CD4-positive, alpha-beta T cell treated with Interferon alpha-2 for 1 hour (primary cell): ENCODE measurements around the gene RARRES1.

Experiments used
- DNase-seq, 2 donors: peaks; one replicate each; pipeline ENCODE4 v3.0.0-alpha.2; 2020 to 2022

RARRES1 gene

GRCh38 chr3:158765518-158766205 is 33.4 kb upstream of the RARRES1 start:
- no peak for DNase-seq

- no peak for DNase-seq
Observed at GRCh38 chr3:158763421-158763820, 31.2 kb upstream of the RARRES1 start.

DNA sequence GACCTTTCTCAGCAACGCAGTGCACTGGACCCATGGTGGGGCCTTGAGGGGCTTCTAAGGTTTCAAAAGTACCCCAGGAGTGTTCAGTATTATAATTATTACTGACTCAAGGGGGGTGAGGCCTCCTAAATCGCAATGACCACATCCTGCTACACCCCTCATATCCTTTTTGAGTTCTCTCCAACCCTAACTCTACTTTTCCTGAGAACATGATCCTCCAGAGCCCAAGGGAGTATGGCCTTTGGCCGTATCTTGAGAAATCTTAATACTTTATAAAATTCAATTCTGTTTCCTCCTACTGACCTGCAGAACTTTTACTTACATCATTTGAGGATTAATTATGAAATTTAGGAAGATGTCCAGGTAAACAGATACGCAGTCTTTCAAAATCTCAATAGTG is 30.4 kb upstream of the RARRES1 start:
- no peak for DNase-seq

- DNase-seq, result no peak
Observed at GRCh38 chr3:158761350-158761749, 29.1 kb upstream of the RARRES1 start.

- no peak for DNase-seq
Observed at GRCh38 chr3:158755421-158755820, 23.2 kb upstream of the RARRES1 start.

DNA sequence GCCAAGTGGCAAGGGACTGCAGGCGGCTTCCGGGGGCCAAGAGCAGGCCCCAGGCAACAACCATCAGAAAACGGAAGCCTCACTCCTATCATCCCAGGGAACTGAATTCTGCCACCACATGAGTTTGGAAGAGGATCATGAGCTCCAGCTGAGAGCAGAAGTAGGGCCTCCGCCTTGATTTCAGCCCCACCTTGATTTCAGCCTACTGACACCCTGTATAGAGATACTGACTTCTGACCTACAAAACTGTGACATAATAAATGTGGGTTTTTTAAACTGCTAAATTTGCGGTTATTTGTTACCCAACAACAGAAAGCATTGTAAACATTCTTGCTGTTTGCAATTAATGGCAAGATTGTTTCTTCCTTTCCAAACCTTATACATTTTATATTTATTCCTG is 21.6 kb upstream of the RARRES1 start:
- no peak for DNase-seq

GRCh38 chr3:158751316-158751715 is 19.1 kb upstream of the RARRES1 start:
- DNase-seq, result no peak

GRCh38 chr3:158750016-158750415 is 17.8 kb upstream of the RARRES1 start:
- DNase-seq, result no peak

- DNase-seq, result no peak
Observed at GRCh38 chr3:158749526-158749925, 17.3 kb upstream of the RARRES1 start.

DNA sequence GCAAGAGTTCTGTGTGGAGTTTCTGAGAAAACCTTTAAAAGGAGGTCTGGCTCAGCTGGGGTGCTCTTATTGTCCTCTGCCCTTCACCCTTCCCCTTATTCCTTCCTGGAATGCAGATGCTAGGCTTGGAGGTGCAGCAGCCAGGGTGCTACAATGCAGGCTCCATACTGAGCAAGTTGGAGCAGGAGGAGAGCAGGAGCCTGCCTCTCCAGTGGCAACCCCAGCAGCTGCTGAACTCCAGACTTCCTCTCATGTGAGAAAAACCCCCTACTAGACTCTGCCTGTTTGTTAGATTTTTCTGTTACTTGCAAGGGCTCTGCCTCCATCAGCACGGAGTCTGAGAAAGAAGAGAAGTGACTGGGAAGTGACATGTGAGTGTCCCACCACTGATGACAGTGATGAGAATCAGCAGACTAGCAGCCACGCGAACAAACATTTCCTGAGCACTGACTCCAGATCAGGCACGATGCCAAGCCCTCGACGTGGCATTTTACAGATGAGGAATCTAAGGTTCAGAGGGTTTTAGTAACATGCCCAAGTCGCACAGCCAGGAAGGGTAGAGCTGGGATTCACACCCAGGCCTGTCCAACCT is 16.1 kb upstream of the RARRES1 start:
- DNase-seq, result no peak

- no peak for DNase-seq
Observed at GRCh38 chr3:158747417-158747816, 15.2 kb upstream of the RARRES1 start.

- DNase-seq, result no peak
Observed at GRCh38 chr3:158745551-158745950, 13.3 kb upstream of the RARRES1 start.

DNA sequence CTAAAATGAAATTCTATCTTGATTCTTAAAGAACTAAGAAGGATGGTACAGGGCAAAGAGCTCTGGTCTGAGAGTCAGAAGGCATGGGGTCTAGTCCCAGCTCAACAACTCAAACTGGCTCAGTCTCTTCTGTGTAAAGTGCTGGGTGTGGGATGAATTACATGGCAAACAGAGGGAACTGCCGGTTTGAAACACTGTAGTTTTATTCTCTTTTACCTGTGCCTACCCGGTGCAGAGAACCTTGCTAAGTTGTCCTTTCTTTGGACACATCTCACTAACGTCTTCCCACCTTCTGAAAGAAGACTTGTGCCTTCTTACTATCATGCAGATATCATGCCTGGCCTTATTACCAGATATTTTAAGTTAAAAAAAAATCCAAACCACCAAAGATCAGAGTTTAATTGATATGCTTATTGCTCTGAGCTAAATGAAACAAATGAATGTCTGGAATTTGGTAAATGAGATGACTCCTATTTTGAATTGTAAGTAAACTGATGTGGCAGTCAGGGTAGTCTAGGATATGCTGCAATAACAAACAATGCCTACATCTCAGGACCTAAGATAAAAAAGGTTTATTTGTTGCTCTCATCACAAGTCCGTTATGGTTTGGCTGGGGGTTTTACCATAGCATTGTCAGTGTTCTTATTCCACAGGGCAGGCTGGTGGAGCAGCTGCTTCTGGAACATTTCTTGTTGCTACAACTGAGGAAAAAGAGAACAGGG is 12.5 kb upstream of the RARRES1 start:
- DNase-seq, result no peak

GRCh38 chr3:158743664-158744566 is 11.7 kb upstream of the RARRES1 start:
- DNase-seq, result no peak

- DNase-seq, result no peak
Observed at GRCh38 chr3:158742871-158743663, 10.8 kb upstream of the RARRES1 start.

DNA sequence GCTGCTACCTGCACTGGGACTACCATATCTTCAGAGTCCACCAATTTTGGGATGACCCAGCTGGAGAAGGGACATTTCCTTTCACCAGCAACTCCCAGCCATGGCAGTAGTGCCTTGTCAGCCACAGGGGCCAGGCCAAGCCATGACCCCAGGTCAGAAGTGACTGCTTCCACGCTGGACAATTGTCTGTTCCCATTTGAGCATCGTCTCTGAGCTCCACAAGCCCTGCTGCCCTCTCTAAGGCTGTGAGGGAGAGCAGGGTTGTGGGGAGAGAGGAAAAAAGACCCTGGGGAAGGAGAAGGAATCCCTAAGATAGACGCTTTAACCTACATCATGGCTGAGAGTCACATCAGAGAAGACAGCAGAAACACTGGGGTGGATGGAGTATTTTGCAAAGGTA is 7.4 kb upstream of the RARRES1 start:
- DNase-seq, result no peak

DNA sequence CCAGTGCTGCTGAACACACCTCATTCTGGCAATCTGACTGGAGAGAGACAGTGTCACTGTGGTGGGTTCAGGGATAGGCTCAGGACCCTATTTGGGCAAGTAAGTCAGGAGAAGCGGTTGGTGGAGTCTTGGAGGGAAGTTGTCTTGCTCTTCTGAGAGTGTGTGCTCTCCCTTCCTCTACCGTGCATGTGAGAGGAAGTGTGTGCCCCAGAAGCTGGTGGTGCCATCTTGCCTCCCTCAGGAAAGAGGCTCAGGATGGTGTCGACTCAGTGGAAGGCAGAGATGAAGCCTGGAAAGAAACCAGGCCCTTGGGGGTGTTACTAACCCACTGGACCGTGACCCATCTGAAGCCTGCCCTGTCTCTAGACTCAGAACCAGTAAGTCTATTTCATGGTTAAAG is 6.8 kb upstream of the RARRES1 start:
- DNase-seq, result no peak

DNA sequence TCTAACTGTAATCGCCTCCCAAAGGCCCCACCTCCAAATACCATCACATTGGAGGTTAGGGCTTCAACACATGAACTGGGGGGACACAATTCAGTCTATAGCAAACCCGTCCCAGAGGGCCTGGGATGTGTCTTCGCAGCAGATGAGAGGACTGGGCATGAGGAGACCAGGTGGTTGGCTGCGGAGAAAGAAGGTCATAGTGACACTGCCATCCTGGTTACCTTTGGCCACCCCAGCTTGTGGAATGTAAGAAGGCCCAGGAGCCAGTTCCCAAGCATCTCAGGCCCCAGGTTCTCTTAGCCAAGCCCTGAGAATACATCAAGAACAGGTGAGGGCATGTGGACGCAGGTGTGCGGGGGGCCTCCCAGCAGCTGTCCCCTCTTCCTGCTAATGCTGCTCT is 6.4 kb upstream of the RARRES1 start:
- no peak for DNase-seq

DNA sequence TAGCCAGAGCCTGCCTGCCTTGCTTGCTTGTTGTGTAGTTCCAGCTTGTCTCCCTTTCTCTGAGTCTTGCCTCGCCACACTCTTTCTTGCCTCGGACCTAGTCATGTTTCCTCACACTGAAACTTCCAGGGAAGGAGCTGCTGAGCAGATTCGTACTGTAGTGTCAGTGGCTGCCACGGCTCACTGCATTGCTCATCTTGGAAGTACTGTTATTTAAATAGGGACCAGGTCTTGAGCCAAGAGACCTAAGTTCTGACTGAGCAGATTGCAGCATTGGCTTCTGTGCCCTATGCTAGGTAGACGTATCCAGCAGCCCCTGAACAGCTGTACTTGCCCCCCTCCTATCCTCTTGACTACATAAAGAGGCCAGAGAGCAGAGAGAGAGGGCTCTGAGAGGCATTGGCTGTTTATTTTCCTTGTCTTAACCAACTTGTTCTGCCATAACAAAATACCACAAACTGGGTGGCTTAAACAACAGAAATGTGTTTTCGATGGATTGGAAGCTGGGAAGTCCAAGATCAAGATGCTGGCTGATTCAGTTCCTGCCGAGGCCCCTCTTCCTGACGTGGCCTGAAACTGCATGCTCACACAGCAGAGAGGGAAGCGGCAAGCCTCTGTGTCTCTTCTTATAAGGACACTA is 5.8 kb upstream of the RARRES1 start:
- DNase-seq, result no peak

DNA sequence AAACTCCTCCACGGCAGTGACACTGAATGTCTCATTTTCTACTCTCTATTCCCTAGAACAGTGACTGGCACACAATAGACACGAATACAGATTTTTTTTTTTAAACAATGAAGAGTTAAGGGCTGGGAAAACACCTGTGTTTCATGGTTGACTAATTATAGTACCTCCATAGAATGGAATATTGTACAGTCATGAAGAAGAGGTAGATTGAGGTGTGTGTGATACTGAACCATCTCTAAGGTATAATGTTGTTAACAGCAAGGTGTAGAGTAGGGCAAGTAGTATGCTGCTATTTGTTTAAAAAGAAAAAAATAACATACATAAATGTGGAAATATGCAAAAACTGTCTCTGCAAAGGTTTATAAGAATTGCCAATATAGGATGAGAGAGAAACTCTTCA is 5.2 kb upstream of the RARRES1 start:
- DNase-seq, result no peak

DNA sequence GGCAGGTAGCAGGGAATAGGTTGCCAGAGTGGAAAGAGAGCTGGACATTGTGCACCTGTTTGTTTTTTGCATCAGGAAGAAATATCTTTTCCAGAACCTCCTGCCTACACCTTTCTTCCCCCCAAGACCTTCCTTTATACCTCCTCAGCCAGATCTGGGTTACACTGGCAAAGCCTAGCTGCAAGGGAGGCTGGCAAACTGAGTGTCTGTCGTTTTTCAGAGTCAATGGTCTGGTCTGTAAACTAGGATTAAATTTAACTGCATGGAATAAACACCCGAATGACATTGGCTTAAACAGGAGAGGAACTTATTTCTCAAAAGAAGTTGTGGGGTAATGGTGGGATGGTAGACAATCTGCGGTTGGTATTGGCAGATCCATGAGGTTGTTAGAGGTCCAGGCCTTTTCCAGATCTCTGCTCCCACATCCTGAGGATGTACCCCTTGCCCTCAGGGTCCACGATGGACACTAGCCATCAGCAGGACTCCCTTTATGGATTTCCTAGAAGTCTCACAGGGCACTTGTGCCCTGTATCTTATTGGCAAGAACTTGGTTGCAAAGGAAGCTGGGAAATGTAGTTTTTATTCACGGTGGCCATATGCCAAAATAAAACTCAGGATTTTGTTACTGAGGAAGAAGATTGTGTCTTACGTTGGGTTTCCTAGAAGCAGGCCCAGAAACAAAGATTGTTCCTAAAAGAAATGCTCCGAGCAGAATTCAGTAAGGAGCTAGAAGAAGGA is 3.2 kb upstream of the RARRES1 start:
- no peak for DNase-seq
